K562 (cell line): ENCODE results near the gene DTHD1. TPM values are rescaled to one million over a fixed set of nuclear protein-coding genes. Genes with fewer than 3 reads are reported as not detected.

Source experiments
- ATAC-seq: fragments of 200-7000 bp; cut with Tn5 transposase; 3 replicates; pipeline ENCODE4 v1.9.1; 2020; ENCODE audit warnings: moderate library complexity
- BruUV-seq: library from RNA; stranded (reverse); fragments of 400-500 nt; replicated peaks from 2 replicates; lab custom pipeline; 2021; lab: Mats Ljungman, UMichigan
- CTCF ChIA-PET: fragments of 300-600 bp; formaldehyde crosslinking; extraction: SDS; loops from one replicate; lab custom pipeline; 2021; ENCODE audit warnings: low intra/inter-chr PET ratio; lab: Yijun Ruan, JAX
- POLR2A ChIA-PET: fragments of 300-600, 350-650 bp; sonication (Branson Sonifier 250); formaldehyde crosslinking; extraction: SDS; loops from one replicate; lab custom pipeline; 2021; ENCODE audit warnings: antibody characterized with exemption, inconsistent platforms; lab: Yijun Ruan, JAX
- DNase-seq, 4 experiments: peaks; one replicate each; pipeline versions ENCODE4 v3.0.0 to v3.0.0-alpha.2; 2011 to 2018; ENCODE audit warnings: low spot score in 3 of 4, mixed read lengths in 3 of 4; ENCODE audit errors: extremely low read depth in 1 of 4
- FAIRE-seq: peaks from 2 replicates; lab custom pipeline; 2011; peaks lifted over from hg19 to GRCh38; lab: Jason Lieb, UNC
- H2AFZ ChIP-seq: 2 replicates; pipeline ENCODE4 v1.6.0; 2011; ENCODE audit warnings: low read depth, low read length, control low read depth, inconsistent platforms
- H3K27ac ChIP-seq: fragments of 200-600 bp; 3 replicates; pipeline ENCODE4 v1.8.0; 2011; ENCODE audit warnings: low read depth, mild to moderate bottlenecking, control low read depth, inconsistent platforms, low read length, moderate library complexity, mixed read lengths; ENCODE audit errors: extremely low read depth
- H3K27me3 ChIP-seq, 2 experiments: fragments of 300-600 bp in 1 of 2; 2 replicates in 1 of 2; 3 replicates in 1 of 2; pipeline versions ENCODE4 v1.6.0 to v1.8.0; 2011; ENCODE audit warnings: inconsistent platforms in 2 of 2, low read length in 2 of 2, mild to moderate bottlenecking in 1 of 2, mixed read lengths in 1 of 2, moderate library complexity in 1 of 2; ENCODE audit not compliant: control insufficient read depth in 2 of 2, insufficient read depth in 2 of 2
- H3K36me3 ChIP-seq: fragments of 300-600 bp; 3 replicates; pipeline ENCODE4 v1.8.0; 2011; ENCODE audit warnings: mild to moderate bottlenecking, low read length, inconsistent platforms; ENCODE audit not compliant: control insufficient read depth, insufficient read depth
- H3K4me1 ChIP-seq, 2 experiments: fragments of 200-600 bp in 1 of 2; replicated peaks in 1 of 2; 2 replicates in 1 of 2; 3 replicates in 1 of 2; pipeline versions ENCODE4 v1.5.1 to v1.8.0; 2011; ENCODE audit warnings: inconsistent platforms in 2 of 2, low read length in 2 of 2, mild to moderate bottlenecking in 1 of 2, mixed read lengths in 1 of 2, moderate library complexity in 1 of 2; ENCODE audit not compliant: control insufficient read depth in 2 of 2, insufficient read depth in 2 of 2
- H3K4me2 ChIP-seq: 2 replicates; pipeline ENCODE4 v1.6.1; 2011; ENCODE audit warnings: low read length, control low read depth, inconsistent platforms, mixed read lengths; ENCODE audit not compliant: insufficient read depth
- H3K4me3 ChIP-seq: fragments of 200-600 bp; sonication (generic), shearing (Covaris generic); 2 replicates; pipeline ENCODE4 v1.5.1; 2016; ENCODE audit warnings: control low read depth, inconsistent platforms
- H3K79me2 ChIP-seq: fragments of 200-600 bp; 3 replicates; pipeline ENCODE4 v1.8.0; 2011; ENCODE audit warnings: low read length, inconsistent platforms; ENCODE audit not compliant: control insufficient read depth, insufficient read depth
- H3K9ac ChIP-seq, 2 experiments: 2 replicates each; pipeline versions ENCODE4 v1.6.0 to v1.6.1; 2011; ENCODE audit warnings: low read depth in 2 of 2, low read length in 2 of 2, control low read depth in 1 of 2, inconsistent platforms in 1 of 2, mild to moderate bottlenecking in 1 of 2, mixed read lengths in 1 of 2; ENCODE audit not compliant: insufficient read depth in 1 of 2
- H3K9me1 ChIP-seq: one replicate; pipeline ENCODE4 v1.6.0; 2011; ENCODE audit warnings: inconsistent platforms, mild to moderate bottlenecking, low read length, moderate library complexity; ENCODE audit not compliant: control insufficient read depth, insufficient read depth
- H3K9me3 ChIP-seq: replicated peaks from 2 replicates; pipeline ENCODE4 v1.5.1; 2011; ENCODE audit warnings: low read depth, low read length, inconsistent platforms; ENCODE audit not compliant: control insufficient read depth, insufficient read depth
- H4K20me1 ChIP-seq: replicated peaks from 2 replicates; pipeline ENCODE4 v1.6.1; 2011; ENCODE audit warnings: low read length, inconsistent platforms, mixed read lengths; ENCODE audit not compliant: control insufficient read depth, insufficient read depth
- ELK3 ChIP-seq: fragments of 450-650 bp; formaldehyde crosslinking; IDR thresholded peaks from 2 replicates; pipeline ENCODE4 v1.4.0; 2020; ENCODE audit warnings: mild to moderate bottlenecking
- EWSR1 ChIP-seq: fragments of 450-650 bp; IDR thresholded peaks from 2 replicates; pipeline ENCODE4 v1.6.1; 2018; ENCODE audit warnings: borderline replicate concordance, mild to moderate bottlenecking, low read depth, moderate library complexity; ENCODE audit not compliant: partially characterized antibody
- MAFG ChIP-seq: fragments of 450-650 bp; conservative IDR thresholded peaks from 2 replicates; pipeline ENCODE4 v1.6.1; 2016; ENCODE audit warnings: missing genetic modification characterization, missing compliant biosample characterization
- WGBS: fragments of 100-300 bp; shearing (Covaris generic); methylation state at CpG from one replicate; pipeline ENCODE4 v1.1.6; 2016; ENCODE audit warnings: low coverage, mixed read lengths; ENCODE audit not compliant: insufficient coverage; ENCODE audit errors: missing lambda C conversion rate; 5-methylcytosine and 5-hydroxymethylcytosine counted together
- in situ Hi-C: fragments of 300-500 bp; cut with MboI; formaldehyde crosslinking; loops from 4 replicates; pipeline ENCODE4 v1.15.0; 2018; ENCODE audit warnings: inconsistent platforms, mixed read lengths
- intact Hi-C: fragments of 100-400 bp; cut with micrococcal nuclease; formaldehyde crosslinking; loops from 2 replicates; pipeline ENCODE4 v1.14.2; 2022
- polyA plus RNA-seq, 8 experiments: library from polyadenylated mRNA; depleted of rRNA in 4 of 8; stranded (reverse) in 5 of 8; unstranded in 3 of 8; fragments of >200 nt; fragmentation: Nextera tagmentation in 2 of 8; fragmentation: Illumina TruSeq in 1 of 8; extraction: Ambion mirVana in 2 of 8; extraction: Trizol in 1 of 8; gene quantifications; 2 replicates each; pipeline versions ENCODE4 v1.2.1 to v1.2.3, GENCODE V29; 2011 to 2014; ENCODE audit warnings: inconsistent platforms in 1 of 8, missing spikeins in 1 of 8
- total RNA-seq, 7 experiments: library from RNA; depleted of rRNA in 6 of 7; stranded (reverse); fragments of >200 nt in 6 of 7; fragmentation: Illumina TruSeq in 2 of 7; extraction: Trizol in 2 of 7; gene quantifications; 2 replicates each; pipeline versions ENCODE4 v1.2.1 to v1.2.3, GENCODE V29; 2011 to 2021; ENCODE audit warnings: low replicate concordance in 1 of 7
- TF ChIP-seq, protein P1 (sequence below): sonication (generic); formaldehyde crosslinking; IDR thresholded peaks from 2 replicates; pipeline ENCODE4 v1.8.1; 2023; ENCODE audit warnings: mild to moderate bottlenecking, missing genetic modification reagents, moderate library complexity

The DTHD1 gene
- total and polyA plus RNA-seq, 9 of the 15 experiments (the other 6 are each of a cell fraction or from before 2014, with no cell fraction given), result not detected

DNA sequence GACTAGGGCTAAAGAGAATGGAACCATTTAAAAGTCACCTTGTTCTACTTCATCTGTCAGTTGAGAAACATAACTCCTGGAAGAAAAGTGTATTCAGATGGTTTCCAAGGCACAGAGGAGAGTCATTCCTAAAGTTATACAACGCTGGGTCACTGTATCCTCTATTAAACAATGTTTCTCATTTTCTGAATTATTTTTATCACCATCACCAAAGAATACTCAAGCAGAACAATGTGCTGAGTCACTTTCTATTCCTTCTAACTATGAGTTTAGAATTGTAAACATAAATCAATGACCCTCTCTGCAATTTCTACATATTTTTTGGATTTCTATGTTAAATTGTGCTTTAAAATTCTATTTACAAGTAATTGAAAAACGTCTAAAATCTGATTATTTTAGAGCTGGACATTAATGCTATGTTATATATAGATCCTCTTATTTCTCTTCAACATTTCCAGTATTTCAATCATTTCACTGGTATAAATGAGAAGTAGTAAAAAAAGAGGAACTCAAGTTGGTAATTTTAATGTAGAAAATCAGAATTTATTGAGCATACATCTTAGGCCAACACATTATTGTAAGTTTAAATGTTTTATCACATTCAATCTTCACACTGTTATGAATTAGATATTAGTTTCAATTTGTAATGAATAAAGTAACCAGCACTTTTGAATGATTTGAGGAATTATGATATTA is 7.5 kb downstream of the DTHD1 start:
- 0% methylated on average over 2 of the region's 2 CpGs for WGBS
- CTCF ChIA-PET, result no interaction called here
- Histone ChIP-seq H3K79me2 (no peaks in the 10 kb centered on the region), H3K9me1 (no peaks in the 10 kb centered on the region), H3K9me3 (no peaks in the 10 kb centered on the region), H3K36me3 (no peaks in the 10 kb centered on the region), H3K27ac (no peak overlapping the region), H3K4me2 (no peak overlapping the region), H3K4me1 (no peaks in the 10 kb centered on the region), H3K4me3 (no peak overlapping the region), H3K27me3 (no peaks in the 10 kb centered on the region), H4K20me1 (no peaks in the 10 kb centered on the region), H2AFZ (no peak overlapping the region), H3K9ac (no peak overlapping the region)
- no TSS peak for BruUV-seq
- FAIRE-seq, result no peak
- intact Hi-C loops, result no loop called here
- TF ChIP-seq ELK3 (CRISPR knock-in tag) (no peak), EWSR1 (no peak), MAFG (tag) (0 out of 2 replicates have a peak, but pooled peaks have one; percentile 25)
- TF ChIP-seq, protein P1, sequence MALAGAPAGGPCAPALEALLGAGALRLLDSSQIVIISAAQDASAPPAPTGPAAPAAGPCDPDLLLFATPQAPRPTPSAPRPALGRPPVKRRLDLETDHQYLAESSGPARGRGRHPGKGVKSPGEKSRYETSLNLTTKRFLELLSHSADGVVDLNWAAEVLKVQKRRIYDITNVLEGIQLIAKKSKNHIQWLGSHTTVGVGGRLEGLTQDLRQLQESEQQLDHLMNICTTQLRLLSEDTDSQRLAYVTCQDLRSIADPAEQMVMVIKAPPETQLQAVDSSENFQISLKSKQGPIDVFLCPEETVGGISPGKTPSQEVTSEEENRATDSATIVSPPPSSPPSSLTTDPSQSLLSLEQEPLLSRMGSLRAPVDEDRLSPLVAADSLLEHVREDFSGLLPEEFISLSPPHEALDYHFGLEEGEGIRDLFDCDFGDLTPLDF (CRISPR knock-in tag), result no peak
- in situ Hi-C loops, result no loop called here
- POLR2A ChIA-PET, result no interaction called here
- DNase-seq, result no peak
- no peak for ATAC-seq
